GM12801 (cell line): ENCODE measurements around the gene TADA3.

Experiments used
- CTCF ChIP-seq: IDR thresholded peaks from one replicate; pipeline ENCODE4 v1.5.1; 2011; ENCODE audit warnings: control low read depth; ENCODE audit not compliant: insufficient read length; ENCODE audit errors: extremely low read depth

Gene TADA3

GRCh38 chr3:9765865-9766264, 26.4 kb downstream of the TADA3 start:
- TF ChIP-seq CTCF, result no peak

GRCh38 chr3:9762871-9763270, 29.4 kb downstream of the TADA3 start:
- TF ChIP-seq CTCF, result no peak

- no peak for TF ChIP-seq CTCF
Measured at GRCh38 chr3:9761919-9762318, 30.4 kb downstream of the TADA3 start.

GRCh38 chr3:9760779-9761505, 31.3 kb downstream of the TADA3 start:
- no peak for TF ChIP-seq CTCF

- TF ChIP-seq CTCF, result no peak
Measured at GRCh38 chr3:9757427-9757826, 34.8 kb downstream of the TADA3 start.

GRCh38 chr3:9754678-9755077, 37.6 kb downstream of the TADA3 start:
- no peak for TF ChIP-seq CTCF

- TF ChIP-seq CTCF, result no peak
Measured at GRCh38 chr3:9750556-9751411, 41.5 kb downstream of the TADA3 start.
